Spinal cord (tissue), 10 donors: ENCODE data around the gene ENDOV. TPM values are rescaled to one million over a fixed set of nuclear protein-coding genes. Genes with fewer than 3 reads are reported as not detected.

Source experiments
- DNase-seq, 6 donors: peaks; one replicate each; pipeline versions ENCODE4 v3.0.0 to v3.0.0-alpha.2; 2013 to 2015; ENCODE audit warnings: low spot score in 6 of 6, low read depth in 4 of 6
- H3K27ac ChIP-seq: one replicate; pipeline ENCODE4 v1.5.1; 2013; ENCODE audit warnings: low read depth, low read length, control low read depth
- H3K27me3 ChIP-seq: one replicate; pipeline ENCODE4 v1.6.1; 2013; ENCODE audit warnings: low read length; ENCODE audit not compliant: control insufficient read depth, insufficient read depth
- H3K36me3 ChIP-seq: one replicate; pipeline ENCODE4 v1.6.1; 2013; ENCODE audit warnings: low read length; ENCODE audit not compliant: control insufficient read depth, insufficient read depth
- H3K4me1 ChIP-seq: one replicate; pipeline ENCODE4 v1.6.1; 2013; ENCODE audit warnings: low read length; ENCODE audit not compliant: control insufficient read depth, insufficient read depth
- H3K4me3 ChIP-seq: one replicate; pipeline ENCODE4 v1.5.1; 2013; ENCODE audit warnings: low read depth, low read length, control low read depth
- H3K9me3 ChIP-seq: one replicate; pipeline ENCODE4 v1.6.1; 2013; ENCODE audit warnings: low read length; ENCODE audit not compliant: control insufficient read depth, insufficient read depth
- WGBS: methylation state at CpG from one replicate; pipeline ENCODE4 v1.1.5; 2013; ENCODE audit warnings: missing lambda C conversion rate; ENCODE audit not compliant: insufficient coverage; 5-methylcytosine and 5-hydroxymethylcytosine counted together
- polyA plus RNA-seq, 2 donors: library from polyadenylated mRNA; unstranded; fragments of 120-200 nt; gene quantifications; one replicate each; pipeline ENCODE4 v1.2.1, GENCODE V29; 2013; ENCODE audit not compliant: insufficient read length in 2 of 2
- total RNA-seq, 2 donors: library from RNA; depleted of rRNA in 1 of 2; stranded (reverse); fragments of 120-200 nt in 1 of 2; fragments of >200 nt in 1 of 2; gene quantifications; one replicate each; pipeline versions ENCODE4 v1.2.3 to v1.2.4, GENCODE V29; 2013 to 2014
- donor health status: healthy.

ENDOV gene
- total and polyA plus RNA-seq, 4 donors = 14.3 to 51.6 (median 29.4) TPM

DNA sequence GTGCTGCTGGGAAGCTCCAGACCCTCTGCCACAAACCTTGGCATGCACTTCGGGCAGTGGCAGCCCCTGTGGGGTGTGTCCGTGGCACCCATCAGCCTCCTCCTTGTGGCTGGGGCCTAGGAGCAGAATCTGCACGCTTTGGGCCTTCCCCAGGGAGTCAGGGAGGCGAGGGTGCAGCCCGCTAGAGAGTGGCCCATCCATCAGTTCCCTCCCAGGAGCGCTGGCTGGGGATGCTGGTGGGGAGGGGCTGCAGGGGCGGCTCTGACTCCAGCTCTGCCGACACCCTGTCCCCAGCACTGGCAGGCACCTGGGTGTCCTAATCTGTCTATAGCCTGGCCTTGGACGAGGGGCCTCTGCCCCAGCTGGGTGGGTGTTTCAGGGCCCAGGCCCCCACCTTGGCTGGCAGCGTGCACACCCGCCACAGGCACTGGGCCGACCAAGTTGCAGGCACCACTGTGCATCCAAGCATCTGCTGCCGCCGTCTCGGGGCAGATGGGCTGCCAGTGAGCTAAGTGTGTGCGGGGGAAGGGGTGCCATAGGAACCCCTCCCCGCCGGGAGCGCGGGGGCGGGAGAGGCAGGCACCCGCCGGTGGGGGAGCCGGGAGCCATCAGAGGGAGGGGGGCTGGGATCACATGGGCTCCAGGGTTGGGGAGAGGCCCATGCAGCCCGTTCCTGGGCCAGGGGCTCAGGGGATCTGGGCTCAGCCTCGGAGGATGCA is 30.2 kb downstream of the ENDOV start:
- 33% methylated on average over 23 of the region's 26 CpGs for WGBS
- Histone ChIP-seq H3K27ac (no peak overlapping the region), H3K4me1 (peaks cover 57% of the 10 kb centered on the region), H3K36me3 (peaks cover 10% of the 10 kb centered on the region), H3K27me3 (no peaks in the 10 kb centered on the region), H3K9me3 (no peaks in the 10 kb centered on the region), H3K4me3 (no peak overlapping the region)
- peak in 2 of 6 donors; percentile 45 to 90 for DNase-seq

DNA sequence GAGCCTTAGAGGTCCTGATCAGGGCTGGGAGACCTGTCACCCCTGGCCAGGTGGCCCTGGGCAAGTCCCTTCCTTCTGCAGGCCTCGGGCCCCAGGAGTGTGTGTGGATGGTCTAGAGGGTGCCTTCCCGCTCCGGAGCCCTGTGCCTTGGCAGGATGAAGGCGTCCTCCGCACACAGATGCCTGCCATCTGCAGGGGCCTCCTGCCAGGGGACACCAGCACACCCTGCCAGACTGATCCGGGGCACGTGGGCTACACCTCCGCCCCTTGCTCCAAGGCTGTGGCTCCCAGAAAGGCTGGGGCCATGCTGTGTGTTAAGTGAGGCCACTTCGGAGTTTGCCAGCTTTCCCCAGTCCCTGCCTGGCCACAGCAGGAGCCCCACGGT is 30.8 kb downstream of the ENDOV start:
- H3K36me3 ChIP-seq = peaks cover 10% of the 10 kb centered on the region
- no peak overlapping the region for H3K4me3 ChIP-seq
- WGBS = 58% methylated on average over 3 of the region's 10 CpGs
- no peaks in the 10 kb centered on the region for H3K27me3 ChIP-seq
- H3K9me3 ChIP-seq = no peaks in the 10 kb centered on the region
- H3K4me1 ChIP-seq = peaks cover 62% of the 10 kb centered on the region
- DNase-seq = peak in 1 of 6 donors; percentile 84
- no peak overlapping the region for H3K27ac ChIP-seq

DNA sequence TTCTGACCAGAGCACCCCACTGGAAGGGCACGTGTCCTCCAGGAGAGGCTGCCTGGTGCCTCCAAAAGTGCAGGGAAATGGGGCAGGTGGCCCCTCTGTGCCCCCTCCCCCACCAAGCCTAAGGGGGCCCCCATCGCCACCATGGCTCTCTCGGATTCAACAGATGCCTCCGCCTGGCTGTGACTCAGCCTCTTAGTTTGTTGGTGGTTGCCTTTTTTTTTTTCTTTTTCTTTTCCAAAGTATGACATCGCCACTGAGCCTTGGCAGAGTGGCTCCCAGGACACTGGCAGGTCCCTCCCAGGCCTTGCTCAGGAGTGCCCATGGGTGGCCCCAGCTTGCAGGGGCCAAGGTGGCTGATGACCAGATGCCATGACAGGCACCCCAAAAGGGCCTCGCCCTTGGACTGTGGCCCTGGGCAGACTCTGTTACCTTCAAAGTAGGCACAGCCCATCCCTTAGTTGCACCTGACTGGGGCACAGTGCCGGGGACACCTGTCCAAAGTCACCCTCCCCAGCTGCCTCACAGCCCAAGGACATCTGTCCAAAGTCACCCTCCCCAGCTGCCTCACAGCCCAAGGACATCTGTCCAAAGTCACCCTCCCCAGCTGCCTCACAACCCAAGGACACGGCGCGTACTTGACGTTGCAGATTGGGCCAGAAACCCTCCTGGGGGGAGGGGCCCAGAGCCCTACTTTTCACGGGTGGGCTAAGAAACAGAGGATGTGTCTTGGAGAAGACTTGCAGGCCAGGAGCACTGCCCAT is 31.9 kb downstream of the ENDOV start:
- H3K36me3 ChIP-seq = peaks cover 4% of the 10 kb centered on the region
- DNase-seq = peak in 1 of 6 donors; percentile 52
- H3K4me3 ChIP-seq = no peak overlapping the region
- 70% methylated on average over 5 of the region's 12 CpGs for WGBS
- H3K9me3 ChIP-seq = no peaks in the 10 kb centered on the region
- peaks cover 54% of the 10 kb centered on the region for H3K4me1 ChIP-seq
- no peak overlapping the region for H3K27ac ChIP-seq
- no peaks in the 10 kb centered on the region for H3K27me3 ChIP-seq

DNA sequence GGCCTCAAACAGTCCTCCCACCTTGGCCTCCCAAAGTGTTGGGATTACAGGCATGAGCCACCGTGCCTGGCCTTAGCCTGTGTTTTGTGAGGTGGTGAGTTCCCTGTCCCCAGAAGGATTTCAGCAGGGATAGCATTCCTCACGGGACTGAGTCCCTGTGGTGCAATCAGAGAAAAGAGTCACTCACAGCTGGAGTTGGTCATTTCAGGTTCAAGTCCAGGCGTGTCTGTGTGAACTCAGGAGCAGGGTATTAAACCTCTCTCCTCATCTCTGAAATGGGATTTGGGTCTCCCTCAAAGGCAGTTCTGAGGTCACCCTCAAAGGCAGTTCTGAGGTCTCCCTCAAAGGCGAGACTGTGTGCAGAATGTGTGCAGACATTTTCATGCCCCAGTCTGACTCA is 32.8 kb downstream of the ENDOV start:
- DNase-seq = no peak
- no peak overlapping the region for H3K27ac ChIP-seq
- peaks cover 49% of the 10 kb centered on the region for H3K4me1 ChIP-seq
- no peak overlapping the region for H3K4me3 ChIP-seq
- H3K27me3 ChIP-seq = no peaks in the 10 kb centered on the region
- peaks cover 9% of the 10 kb centered on the region for H3K36me3 ChIP-seq
- no peaks in the 10 kb centered on the region for H3K9me3 ChIP-seq
- 78% methylated on average over 3 of the region's 4 CpGs for WGBS

DNA sequence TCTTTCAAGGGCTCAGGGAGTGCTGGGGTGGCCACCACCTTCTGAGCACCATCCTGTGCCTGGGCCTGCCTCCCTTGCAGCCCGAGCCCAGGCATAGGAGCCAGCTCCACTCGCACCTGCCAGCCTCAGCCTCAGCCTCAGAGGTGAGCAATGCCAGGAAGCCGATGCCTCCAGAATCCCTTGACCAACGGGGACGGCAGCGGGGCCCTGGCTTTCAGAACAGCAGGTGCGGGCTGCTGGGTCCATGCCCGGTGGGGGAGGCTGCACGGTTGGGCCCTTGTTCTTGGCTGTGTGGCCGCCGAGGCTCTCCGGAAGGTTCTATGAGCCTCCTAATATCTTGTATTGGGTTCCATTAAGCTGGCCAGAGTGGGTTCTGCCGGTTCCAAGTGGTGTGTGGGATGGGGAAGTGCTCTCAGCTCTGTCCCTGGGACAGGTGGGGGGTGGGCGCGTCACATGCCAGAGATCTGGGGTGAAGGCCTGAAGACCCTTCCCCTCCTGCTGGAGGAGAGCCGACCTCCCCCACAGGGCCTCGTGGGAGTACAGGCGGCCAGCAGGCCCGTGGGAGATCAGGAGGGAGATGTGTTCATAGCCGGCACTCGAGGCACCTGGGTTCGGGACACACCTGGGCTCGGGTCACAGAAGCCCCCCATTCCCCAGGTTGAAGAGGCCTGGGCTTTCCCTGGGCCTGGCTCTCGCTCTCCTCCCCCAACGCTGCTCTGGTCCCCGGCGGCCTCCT is 34.4 kb downstream of the ENDOV start:
- Histone ChIP-seq H3K4me3 (no peak overlapping the region), H3K4me1 (peaks cover 49% of the 10 kb centered on the region), H3K9me3 (no peaks in the 10 kb centered on the region), H3K36me3 (peaks cover 9% of the 10 kb centered on the region), H3K27me3 (no peaks in the 10 kb centered on the region), H3K27ac (no peak overlapping the region)
- no peak for DNase-seq
- WGBS = 79% methylated on average over 24 of the region's 27 CpGs

DNA sequence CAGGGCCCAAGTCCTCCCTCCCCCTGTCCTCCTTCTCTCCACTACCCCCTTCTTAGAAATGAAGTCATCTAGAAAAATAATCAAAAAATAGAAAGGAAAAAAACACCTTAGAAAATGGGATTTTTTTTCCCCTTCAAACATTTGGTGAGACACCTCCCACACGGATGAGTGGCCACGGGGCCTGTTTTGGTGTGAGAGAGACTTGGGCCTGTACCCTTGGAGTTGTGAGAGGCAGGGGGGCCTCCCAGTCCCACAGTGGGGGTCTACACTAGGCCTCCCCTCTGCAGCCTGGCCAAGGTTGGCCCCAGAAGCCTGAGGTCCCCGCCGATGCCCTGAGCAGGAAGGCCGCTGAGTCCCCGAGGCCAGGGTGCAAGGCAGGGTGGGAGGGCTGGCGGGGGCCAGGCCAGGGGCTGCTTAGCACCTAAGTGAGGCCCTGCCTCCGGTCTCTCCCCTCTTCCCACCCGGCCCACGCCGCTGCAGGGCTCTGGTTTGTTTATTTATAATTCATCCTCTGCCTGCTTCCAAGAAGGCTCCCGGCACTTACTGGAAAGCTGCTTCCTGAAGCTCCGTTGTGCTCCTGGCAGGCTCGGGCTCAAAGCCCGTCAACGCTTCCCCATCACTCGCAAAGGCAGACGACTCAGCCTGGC is 35.1 kb downstream of the ENDOV start:
- Histone ChIP-seq H3K27ac (peak overlapping the region; percentile 40), H3K9me3 (no peaks in the 10 kb centered on the region), H3K4me1 (peaks cover 43% of the 10 kb centered on the region), H3K27me3 (no peaks in the 10 kb centered on the region), H3K36me3 (peaks cover 9% of the 10 kb centered on the region), H3K4me3 (no peak overlapping the region)
- peak in 1 of 6 donors; percentile 50 for DNase-seq
- 62% methylated on average over 17 of the region's 18 CpGs for WGBS

DNA sequence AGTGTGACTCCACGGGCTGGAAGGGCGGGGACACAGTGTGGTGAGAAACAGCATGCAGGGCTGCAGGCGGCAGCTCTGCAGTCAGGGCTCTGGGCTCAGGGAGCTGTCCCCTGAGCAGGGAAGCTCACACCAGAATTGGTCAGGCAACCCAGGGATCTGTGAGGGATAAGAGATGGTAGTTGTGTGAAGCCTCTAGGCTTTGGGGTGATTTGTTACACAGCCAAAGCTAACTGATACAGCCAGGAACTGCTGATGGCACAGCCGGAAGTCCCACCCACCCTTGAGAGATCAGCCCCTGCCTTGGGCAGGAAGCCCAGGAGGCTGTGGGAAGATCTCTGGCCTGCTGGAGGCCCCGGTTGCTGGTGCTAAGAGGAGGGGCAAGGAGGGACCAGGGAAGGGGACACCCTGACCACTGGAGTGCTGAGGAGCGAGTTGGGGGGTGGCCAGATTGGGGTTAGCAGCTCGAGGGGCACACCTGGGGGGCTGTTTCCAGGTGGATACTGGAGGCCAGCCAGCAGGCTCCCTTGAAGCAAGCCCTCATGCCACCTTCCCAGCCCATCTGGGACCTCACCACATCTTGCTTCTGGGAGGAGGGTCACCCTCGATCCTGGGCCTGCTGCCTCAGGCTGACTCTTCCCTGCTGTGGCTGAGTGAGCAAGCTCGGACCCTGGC is 36.3 kb downstream of the ENDOV start:
- WGBS = 81% methylated on average over 9 of the region's 9 CpGs

DNA sequence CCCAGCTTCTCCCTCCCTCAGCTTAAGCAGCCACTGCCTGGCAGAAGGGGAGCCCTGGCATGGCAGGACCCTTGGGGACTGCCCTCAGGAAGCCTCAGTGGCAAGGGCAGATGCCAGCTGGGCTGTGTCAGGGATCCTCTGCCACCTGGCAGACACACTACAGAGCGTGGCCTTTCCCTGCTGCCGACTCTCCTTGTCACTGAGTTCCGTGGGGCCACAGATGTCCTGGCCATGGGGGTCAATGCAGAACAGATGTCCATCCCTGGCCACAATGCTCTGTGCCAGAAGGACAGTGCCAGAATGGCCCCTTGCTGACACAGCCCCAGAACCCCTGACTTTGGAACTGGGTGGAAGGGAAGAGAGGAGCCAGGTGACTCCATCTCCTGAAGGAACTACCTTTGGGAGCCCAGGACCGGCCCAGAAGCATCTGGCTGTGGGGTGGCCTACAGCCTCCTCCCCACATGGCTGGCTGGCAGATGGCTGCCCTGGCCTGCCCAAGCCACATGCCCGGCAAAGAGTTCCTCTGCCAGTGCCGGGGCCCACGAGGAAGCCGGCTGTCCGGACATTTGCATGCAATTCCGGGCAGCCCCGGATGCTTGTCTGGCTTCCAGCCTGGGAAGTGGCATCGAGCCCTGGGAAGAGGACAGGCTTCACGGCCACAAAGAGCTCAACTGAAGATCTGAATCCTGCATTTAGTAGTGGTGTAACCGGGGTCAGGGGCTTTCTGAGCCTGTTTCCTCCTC is 37.4 kb downstream of the ENDOV start:
- 75% methylated on average over 14 of the region's 14 CpGs for WGBS
- Histone ChIP-seq H3K27me3 (no peaks in the 10 kb centered on the region), H3K9me3 (no peaks in the 10 kb centered on the region), H3K4me3 (no peak overlapping the region), H3K36me3 (peaks cover 9% of the 10 kb centered on the region), H3K27ac (no peak overlapping the region), H3K4me1 (peaks cover 37% of the 10 kb centered on the region)
- peak in 1 of 6 donors; percentile 28 for DNase-seq

More for the DNA sequence above, 36.3 kb downstream of the ENDOV start:
- Histone ChIP-seq H3K4me1 (peaks cover 42% of the 10 kb centered on the region), H3K27me3 (no peaks in the 10 kb centered on the region), H3K27ac (no peak overlapping the region), H3K9me3 (no peaks in the 10 kb centered on the region), H3K4me3 (no peak overlapping the region), H3K36me3 (peaks cover 9% of the 10 kb centered on the region)
- no peak for DNase-seq
